ENCODE data around the gene ZC3H7A.

ZC3H7A gene

GRCh38 chr16:11774065-11774626, 22.9 kb downstream of the ZC3H7A start:
- no peak for DNase-seq

DNA sequence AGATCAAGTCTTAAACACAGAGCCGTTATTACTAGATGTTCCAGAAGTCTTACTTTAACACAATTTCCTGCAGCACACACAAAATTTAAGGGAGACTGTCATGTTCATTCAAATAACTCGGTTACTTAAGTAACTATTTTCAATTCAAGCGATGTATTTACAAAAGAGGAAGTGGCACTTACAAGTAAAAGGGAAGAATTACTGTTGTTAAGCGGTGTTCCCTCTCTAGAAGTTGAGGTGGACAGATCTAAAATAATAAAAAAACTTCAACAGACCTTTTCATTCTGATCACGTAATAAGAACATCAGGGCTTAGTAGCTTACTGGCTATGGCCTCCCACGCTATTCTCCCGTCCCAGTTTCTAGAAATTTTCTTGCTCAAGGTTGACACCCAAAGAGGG, 28.2 kb downstream of the ZC3H7A start:
- DNase-seq: no peak

DNA sequence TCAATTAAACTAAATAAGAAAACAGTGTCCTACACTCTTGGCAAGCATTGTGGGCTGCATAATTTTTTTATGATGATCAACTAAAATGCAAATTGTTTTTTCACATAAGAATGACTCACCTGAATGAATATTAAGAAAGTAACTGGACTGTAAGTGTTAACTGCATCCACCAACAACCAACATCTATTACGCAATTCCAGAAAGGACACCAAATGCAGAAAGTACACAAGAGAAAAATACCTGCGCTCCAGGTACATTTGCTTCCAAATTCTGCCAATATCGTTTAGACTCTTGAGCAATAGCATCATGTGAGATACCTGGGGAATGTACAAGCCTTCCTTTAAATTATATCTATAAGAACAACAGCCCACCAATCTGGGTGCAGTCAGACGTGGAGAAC, 34.6 kb downstream of the ZC3H7A start:
- DNase-seq: no peak

DNA sequence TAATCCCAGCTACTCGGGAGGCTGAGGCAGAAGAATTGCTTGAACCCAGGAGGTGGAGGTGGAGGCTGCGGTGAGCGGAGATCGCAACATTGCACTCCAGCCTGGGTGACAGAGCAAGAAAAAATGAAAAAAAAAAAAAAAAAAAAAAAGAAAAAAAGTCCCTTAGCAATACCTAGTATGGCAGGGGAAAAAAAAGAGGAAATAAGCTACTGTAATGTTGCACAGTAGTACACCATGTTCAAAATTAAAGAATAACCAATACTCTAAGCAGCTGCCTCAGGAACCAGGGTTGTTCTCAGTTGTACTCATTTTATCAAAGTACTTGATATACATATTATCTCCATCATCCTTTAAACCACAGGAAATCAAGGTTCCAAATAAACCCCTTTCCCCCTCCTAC, 37.1 kb downstream of the ZC3H7A start:
- DNase-seq: no peak

DNA sequence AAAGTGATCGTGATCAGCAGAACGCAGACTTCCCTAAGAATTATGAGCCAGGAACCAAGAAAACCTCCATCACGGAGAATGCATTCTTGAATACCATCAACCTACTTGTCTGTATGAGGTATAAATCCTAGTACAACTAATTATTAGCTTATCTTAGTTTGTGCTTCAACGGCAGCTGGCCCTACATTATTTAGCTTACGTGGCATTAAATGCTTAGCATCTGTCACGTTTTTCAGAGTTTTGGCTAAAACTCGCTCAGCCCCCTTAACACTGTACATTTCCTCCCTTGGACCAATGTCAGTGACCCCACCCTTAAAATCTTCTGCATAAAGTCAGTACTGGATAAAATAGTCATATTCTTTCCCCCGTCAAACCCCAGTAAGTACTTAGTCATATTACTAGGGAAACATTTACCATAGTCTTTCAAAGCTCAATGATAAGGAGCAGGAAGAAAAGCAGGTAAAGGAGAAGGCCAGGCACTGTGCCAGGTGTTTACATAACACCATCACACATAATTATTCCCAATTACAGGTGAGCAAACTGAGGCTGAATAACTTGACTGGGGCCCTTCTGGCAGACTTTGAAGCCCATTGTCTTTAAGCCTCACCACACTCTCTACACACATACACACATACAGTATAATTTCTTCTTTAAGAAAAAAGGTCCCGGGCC, 37.8 kb downstream of the ZC3H7A start:
- no peak for DNase-seq

- DNase-seq: no peak
These were observed 39.1 kb downstream of the ZC3H7A start for GRCh38 chr16:11757671-11758545.

DNA sequence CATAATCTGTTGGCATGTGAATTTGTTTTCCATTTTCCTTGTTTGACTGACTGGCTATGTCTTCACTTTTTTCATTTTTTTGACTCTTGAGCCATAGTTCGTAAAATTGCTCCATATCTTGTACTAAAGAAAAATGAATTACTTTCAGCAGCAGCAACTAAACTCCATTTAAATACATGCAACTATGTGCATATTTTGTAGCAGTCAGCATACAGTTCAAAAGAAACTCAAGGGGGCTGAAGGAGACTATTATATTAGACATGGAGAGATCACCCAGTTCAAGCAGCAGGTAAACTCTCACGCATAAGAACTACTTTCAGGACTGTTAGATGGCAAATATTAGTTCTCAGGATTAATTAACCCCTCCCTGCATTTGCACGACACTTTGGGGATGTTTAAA, 40.8 kb downstream of the ZC3H7A start:
- no peak for DNase-seq

DNA sequence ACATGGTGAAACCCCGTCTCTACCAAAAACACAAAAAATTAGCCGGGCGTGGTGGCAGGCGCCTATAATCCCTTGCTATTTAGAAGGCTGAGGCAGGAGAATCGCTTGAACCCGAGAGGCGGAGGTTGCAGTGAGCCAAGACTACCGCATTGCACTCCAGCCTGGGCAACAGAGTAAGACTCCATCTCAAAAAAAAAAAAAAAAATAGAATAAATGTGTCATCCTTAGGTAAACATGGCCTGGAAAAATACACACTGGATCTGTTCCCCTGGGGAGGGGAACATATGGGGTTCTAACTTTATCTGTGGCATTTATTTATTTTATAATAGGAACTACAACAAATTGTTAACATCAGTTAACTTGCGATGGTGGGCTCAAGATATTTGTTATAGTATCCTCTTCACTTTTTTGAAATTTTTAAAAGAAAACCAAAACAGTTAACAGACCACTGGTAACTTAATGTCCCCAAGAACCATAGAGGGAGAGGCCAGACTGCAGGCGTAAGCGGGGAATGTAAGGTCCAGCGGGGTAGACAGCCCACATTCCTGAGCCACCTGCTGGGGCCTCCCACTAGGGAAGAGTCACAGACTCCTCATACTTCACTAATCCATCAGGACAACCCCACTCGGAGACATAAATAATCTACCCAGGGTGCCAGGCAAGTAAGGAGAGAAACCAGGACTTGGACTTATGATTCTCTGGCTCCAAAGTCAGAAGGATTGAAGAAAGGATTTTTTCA, 41.9 kb downstream of the ZC3H7A start:
- no peak for DNase-seq

DNA sequence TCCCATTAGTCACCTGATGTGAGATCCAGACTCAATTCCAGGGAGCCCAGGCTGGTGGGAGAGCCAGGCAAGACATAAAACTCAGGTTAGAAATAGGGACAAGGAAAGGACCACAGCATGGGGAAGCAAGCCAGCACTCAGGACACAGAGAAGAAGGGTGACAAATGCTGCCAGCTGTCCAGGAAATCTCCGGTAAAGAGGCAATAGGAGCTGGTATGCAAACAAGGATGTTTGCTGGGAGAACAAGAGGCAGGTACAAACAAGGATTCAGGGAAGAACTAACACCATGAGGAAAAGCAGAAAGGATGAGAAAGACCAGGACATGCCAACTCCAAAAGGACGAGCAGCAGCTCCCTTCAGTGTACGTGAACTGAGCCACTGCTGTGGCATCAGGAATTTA, 44.2 kb downstream of the ZC3H7A start:
- no peak for DNase-seq

GRCh38 chr16:11750056-11750455, 47.0 kb downstream of the ZC3H7A start:
- no peak for DNase-seq

DNA sequence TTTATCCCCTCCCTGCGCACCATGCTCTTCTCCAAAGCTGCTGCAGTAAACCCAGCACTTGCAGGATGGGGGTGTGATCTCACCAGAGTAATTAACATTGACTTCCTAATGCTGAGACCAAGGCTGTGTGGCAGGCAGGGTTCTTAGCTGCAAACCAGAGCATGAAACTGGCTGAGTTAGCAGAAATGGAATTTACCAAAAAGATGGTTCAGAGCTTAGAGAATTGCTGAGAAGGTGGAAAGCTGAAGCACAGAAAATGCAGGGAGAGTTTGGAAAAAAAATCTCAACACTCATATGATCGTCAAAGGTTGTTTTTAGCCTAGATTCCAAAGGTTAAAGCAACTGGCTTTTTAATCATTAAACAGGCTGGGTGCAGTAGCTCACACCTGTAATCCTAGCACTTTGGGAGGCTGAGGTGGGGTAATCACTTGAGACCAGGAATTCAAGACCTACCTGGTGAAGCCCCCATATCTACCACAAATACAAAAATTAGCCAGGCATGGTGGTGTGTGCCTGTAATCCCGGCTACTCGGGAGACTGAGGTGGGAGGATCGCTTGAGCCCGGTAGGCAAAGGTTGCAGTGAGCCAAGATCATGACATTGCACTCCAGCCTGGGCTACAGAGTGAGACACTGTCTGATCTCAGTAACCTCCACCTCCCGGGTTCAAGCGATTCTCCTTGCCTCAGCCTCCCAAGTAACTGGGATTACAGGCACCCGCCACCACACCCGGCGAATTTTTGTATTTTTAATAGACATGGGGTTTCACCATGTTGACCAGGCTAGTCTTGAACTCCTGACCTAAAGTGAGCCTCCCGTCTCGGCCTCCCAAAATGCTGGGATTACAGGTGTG, 48.4 kb downstream of the ZC3H7A start:
- DNase-seq: no peak

- DNase-seq: no peak
These were observed 49.1 kb downstream of the ZC3H7A start for GRCh38 chr16:11747949-11748403.

DNA sequence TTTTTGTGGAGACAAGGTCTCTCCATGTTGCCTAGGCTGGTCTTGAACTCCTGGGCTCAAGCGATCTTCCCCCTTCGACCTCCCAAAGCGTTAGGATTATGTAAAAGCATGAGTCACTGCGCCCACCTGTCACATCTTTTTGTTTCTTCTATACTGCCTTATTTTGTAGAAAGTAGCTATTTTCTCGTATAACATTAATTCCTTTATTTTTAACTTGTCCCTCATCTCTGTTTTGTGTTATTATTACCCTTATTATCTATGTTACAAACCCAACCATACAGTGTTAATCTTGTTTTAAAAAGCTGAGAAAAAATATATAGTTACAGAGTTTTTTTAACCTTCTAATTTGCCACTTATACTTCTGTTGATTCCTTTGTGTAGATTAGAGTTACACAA, 53.0 kb downstream of the ZC3H7A start:
- DNase-seq: no peak

DNA sequence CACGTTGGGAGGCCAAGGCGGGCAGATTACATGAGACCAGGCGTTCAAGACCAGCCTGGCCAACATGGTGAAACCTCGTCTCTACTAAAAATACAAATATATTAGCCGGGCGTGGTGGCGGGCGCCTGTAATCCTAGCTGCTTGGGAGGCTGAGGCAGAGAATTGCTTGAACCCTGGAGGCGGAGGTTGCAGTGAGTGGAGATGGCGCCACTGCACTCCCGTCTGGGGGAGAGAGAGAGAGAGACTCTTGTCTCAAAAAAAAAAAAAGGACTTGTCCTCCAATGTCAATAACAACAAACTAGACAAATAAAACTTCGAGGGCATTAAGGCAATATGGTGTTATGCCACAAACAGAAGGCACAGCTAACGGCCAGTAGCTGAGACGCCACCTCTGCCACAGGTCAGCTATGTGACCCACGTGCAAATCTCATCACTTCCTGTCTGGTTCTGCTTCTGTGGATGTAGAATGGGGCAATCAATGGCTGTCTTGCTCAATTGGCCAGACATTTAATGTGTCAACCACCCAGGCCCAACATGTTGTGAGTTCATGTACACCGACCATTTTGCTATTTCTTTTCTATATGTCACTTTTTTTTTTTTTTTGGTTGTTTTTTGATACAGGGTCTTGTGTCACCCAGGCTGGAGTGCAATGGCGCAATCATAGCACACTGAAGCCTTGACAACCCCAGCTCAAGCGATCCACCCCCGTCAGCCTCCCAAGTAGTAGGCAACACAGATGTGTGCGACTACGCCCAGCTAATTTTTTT, 53.6 kb downstream of the ZC3H7A start:
- no peak for DNase-seq

DNA sequence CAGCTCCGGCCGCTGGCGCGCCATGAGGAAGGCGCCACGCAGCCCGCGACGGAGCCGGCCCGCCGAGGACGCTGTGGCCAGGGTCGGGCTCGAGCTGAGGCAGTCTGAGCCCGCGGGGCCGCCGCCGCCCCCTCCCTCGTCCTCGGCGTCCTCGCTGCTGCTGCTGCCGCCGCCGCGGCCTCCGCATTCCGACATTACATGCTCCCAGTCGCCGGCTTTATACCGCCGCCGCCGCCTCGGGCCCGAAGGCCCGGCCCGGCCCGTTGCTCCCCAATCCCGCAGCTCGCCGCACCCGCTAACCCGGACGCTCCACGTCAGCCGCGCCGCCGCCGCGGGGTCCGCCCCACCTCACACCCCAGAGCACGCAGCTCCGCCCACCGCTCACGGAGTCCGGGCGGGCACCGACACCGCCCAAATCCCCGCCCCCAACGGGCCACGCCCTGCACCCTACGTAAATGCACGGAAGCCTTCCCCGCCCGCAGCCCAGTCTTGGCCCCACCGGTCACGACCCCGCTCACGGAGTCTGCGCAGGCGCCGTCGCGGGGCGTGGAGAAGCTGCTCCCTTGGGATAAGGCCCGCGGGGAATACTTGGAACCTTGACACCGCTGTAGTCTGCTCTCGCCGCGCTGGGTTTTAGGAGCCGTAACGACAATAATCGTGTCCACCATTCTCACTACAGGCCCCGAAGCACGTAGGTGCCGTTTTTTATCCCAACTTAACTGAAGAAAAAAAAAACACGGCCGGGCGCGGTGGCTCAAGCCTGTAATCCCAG, 54.3 kb downstream of the ZC3H7A start, which contains the start of gene TXNDC11:
TXNDC11 (minus strand) TSS at position 322 of the 772 bp plus-strand sequence; CDS start at position 195, 127 bp downstream.
- DNase-seq: peak; percentile 85 to 88

DNA sequence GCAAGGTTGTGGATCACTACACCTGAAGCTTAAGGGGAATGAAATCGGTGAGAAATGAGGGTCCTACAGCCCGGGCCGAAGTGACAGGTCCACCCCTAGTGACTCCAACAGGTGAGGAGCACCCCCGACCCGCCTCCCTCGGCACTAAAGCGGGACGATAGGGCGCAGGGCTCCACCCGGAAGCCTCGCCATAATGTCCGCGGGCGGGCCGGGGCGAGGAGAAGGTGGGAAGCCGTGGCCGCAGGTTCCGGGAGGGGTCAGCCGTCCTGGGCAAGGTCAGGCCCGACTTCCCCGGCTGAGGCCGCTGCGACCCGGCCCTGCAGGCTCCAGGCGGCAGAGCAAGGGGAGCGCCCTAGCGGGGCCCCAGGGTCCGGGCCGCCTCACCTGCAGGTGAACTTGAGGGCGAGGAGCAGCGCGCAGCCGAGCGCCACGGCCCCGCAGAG, 54.9 kb downstream of the ZC3H7A start:
- DNase-seq: no peak

- DNase-seq: no peak
These were observed 56.5 kb downstream of the ZC3H7A start for GRCh38 chr16:11740567-11740966.

GRCh38 chr16:11738742-11739544, 58.1 kb downstream of the ZC3H7A start:
- no peak for DNase-seq

- no peak for DNase-seq
These were observed 59.3 kb downstream of the ZC3H7A start for GRCh38 chr16:11737713-11738112.

DNA sequence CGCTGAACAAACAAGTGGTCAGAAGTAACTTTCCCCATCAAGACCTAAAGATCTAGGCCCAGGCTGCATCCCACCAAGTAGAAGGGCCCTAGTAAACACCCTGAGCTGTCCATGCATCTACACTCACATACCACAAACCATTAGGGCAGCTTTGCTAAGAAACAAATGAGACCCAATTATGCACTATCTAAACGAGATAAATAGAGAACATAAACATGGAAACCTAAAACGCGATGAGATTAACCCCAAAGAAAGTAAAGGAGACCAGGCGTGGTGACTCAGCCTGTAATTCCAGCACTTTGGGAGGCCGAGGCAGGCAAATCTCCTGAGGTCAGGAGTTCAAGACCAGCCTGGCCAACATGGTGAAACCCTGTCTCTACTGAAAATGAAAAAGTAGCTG, 60.2 kb downstream of the ZC3H7A start:
- no peak for DNase-seq
